HFFc6 (cell line): Measurements from ENCODE around the gene SUGCT. TPM values are rescaled to one million over a fixed set of nuclear protein-coding genes. Genes with fewer than 3 reads are reported as not detected.

Source experiments
- DNase-seq: peaks from one replicate; pipeline ENCODE4 v3.0.0-alpha.2; 2018
- H3K27ac Mint-ChIP-seq: 2 replicates; pipeline ENCODE4 v1.8.0; 2020; ENCODE audit warnings: mild to moderate bottlenecking, mixed read lengths
- H3K27me3 Mint-ChIP-seq: 2 replicates; pipeline ENCODE4 v1.8.0; 2021; ENCODE audit warnings: mild to moderate bottlenecking, moderate library complexity, mixed read lengths; ENCODE audit not compliant: insufficient read depth
- H3K36me3 Mint-ChIP-seq: 2 replicates; pipeline ENCODE4 v1.8.0; 2021; ENCODE audit warnings: low read depth, mixed read lengths
- H3K4me1 Mint-ChIP-seq: 2 replicates; pipeline ENCODE4 v1.8.0; 2020; ENCODE audit warnings: low read depth, mixed read lengths
- H3K4me3 Mint-ChIP-seq: 2 replicates; pipeline ENCODE4 v1.8.0; 2020; ENCODE audit warnings: mild to moderate bottlenecking, moderate library complexity, mixed read lengths
- H3K9me3 Mint-ChIP-seq: 2 replicates; pipeline ENCODE4 v1.8.0; 2020; ENCODE audit warnings: mild to moderate bottlenecking, mixed read lengths
- total RNA-seq, 6 experiments: library from RNA; stranded (reverse); fragmentation: NEBNext Ultra II Directional; extraction: Animal tissue kit (Norgen Biotek cat#: 25700); gene quantifications; 2 replicates in 1 of 6; 3 replicates in 5 of 6; pipeline ENCODE4 v1.2.3, GENCODE V29; 2021
- TF ChIP-seq, protein P1 (sequence below): fragments of 200-600 bp; sonication (generic); IDR thresholded peaks from 2 replicates; pipeline ENCODE4 v1.5.0; 2021; ENCODE audit warnings: antibody characterized with exemption, mild to moderate bottlenecking

SUGCT gene
- total RNA-seq, 6 experiments from 2014 or later, result 12.9 to 20.1 (median 17.1) TPM

DNA sequence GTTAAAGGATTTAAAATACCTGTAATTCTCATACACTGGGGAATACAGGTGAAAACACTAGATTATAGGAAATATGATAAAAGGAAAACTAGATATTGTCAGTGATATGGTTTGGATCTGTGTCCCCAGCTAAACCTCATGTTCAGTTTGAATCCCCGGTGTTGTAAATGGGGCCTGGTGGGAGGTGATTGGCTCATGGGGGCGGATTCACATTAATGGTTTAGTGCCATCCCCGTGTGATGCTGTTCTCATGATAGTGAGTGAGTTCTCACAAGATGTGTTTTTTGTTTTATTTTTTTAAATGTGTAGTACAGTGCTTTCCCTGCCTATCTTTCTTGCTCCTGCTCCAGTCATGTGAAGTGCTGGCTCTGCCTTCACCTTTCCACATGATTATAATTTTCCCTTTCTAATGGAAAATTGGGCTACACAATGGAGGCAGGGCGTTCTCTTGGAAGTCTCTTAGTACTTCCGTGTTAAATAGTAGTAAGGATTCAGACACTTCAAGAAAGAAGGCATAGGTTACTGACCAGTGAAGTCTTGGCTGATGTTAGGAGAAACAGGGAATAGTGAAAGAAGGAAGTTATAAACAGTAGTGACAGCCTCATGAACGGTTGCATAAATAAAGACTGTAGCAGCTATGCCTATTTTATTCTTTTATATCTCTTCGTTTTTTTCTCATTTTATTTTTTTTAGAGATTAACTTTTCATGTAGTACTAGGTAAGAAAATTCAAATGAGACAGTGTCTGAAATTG lies 386.4 kb downstream of the SUGCT start:
- no peaks in the 10 kb centered on the region for H3K9me3 Mint-ChIP-seq
- no peaks in the 10 kb centered on the region for H3K27me3 Mint-ChIP-seq
- no peak overlapping the region for H3K4me3 Mint-ChIP-seq
- H3K27ac Mint-ChIP-seq, result no peak overlapping the region
- H3K4me1 Mint-ChIP-seq, result peaks cover 7% of the 10 kb centered on the region
- H3K36me3 Mint-ChIP-seq, result no peaks in the 10 kb centered on the region
- TF ChIP-seq, protein P1, sequence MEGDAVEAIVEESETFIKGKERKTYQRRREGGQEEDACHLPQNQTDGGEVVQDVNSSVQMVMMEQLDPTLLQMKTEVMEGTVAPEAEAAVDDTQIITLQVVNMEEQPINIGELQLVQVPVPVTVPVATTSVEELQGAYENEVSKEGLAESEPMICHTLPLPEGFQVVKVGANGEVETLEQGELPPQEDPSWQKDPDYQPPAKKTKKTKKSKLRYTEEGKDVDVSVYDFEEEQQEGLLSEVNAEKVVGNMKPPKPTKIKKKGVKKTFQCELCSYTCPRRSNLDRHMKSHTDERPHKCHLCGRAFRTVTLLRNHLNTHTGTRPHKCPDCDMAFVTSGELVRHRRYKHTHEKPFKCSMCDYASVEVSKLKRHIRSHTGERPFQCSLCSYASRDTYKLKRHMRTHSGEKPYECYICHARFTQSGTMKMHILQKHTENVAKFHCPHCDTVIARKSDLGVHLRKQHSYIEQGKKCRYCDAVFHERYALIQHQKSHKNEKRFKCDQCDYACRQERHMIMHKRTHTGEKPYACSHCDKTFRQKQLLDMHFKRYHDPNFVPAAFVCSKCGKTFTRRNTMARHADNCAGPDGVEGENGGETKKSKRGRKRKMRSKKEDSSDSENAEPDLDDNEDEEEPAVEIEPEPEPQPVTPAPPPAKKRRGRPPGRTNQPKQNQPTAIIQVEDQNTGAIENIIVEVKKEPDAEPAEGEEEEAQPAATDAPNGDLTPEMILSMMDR, result no peak
- DNase-seq, result no peak

DNA sequence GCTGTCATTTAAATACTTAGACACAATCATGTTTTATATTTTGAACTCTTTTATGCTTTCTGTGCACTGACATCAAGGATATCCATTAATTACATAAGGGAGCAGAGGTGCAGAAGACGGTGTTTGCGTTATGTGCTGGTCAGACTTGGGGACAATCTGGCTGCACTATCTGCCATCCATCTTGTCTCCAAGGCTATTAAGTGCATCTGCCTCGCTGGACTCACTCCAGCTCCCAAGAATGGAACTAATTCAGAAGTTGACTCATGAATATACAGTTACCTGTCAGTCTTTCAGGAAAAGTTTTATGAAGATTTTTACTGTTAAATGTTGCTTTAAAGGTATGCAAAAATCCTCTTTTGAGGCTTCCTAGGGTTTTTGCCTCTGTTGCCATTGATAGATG lies 391.0 kb downstream of the SUGCT start:
- peaks cover 25% of the 10 kb centered on the region for H3K4me1 Mint-ChIP-seq
- no peak overlapping the region for H3K27ac Mint-ChIP-seq
- H3K4me3 Mint-ChIP-seq, result no peak overlapping the region
- no peaks in the 10 kb centered on the region for H3K36me3 Mint-ChIP-seq
- no peaks in the 10 kb centered on the region for H3K9me3 Mint-ChIP-seq
- TF ChIP-seq, protein P1, result no peak
- DNase-seq, result no peak
- H3K27me3 Mint-ChIP-seq, result no peaks in the 10 kb centered on the region

DNA sequence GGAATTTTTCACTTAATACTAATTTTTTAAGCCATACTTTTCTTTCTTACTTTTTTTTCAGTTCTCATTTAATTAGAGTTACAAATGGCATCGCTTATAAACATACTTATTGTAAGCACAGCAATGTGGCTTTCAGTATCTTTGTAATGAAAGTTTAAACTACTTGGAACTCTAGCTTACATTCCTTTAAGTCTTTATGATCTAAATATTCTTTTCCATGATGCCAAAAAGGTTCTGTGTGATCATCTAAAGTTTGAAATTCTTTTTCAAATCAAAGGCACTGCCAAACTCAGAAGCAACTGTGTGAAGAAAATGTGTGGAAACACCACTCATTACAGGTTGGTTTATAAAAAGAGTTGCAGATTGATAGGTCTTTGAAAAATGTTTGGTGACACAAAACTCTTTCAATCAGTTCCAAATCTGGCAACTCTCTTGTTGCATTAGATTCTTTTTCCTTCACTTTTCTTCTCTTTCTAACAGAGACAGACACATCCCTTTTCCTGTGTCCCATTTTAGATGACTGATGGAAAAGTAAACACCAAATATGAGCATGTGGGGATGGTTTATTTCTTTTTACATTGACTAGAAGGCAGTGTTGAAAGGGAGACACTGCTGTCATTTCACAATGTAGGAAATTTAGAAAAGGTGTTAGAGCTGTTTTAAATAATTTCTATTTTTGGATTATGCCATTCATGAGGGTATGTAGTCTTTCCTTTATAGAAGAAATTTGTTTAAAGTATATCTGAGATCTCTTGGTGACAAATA lies 392.3 kb downstream of the SUGCT start:
- TF ChIP-seq, protein P1, result no peak
- Mint-ChIP-seq H3K27me3 (no peaks in the 10 kb centered on the region), H3K27ac (peak overlapping the region; percentile 17; the same call in 1 of the 2 replicates), H3K4me3 (no peak overlapping the region), H3K4me1 (peaks cover 28% of the 10 kb centered on the region), H3K36me3 (no peaks in the 10 kb centered on the region), H3K9me3 (no peaks in the 10 kb centered on the region)
- DNase-seq, result no peak

DNA sequence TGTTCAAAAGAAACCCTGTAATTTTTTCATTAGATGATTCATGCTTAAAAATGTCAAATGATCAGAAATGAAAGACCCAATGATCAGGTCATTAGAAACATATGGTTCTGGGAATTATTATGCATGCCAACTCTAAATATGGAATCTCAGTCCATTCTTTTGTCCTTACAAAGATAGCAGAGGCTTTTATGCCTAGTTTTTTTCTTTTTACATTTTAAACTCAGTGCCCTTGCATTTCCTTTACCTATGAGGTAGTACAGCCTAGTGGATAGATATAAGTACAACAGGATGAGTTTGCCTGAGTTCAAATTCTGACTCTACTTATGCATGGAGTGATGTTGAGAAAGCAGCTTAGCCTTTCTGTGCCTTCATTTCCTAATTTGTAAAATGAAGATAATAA lies 392.9 kb downstream of the SUGCT start:
- DNase-seq, result no peak
- TF ChIP-seq, protein P1, result peak; percentile 50
- Mint-ChIP-seq H3K27ac (0 out of 2 replicates have a peak overlapping the region, but pooled peaks have one; percentile 17), H3K36me3 (no peaks in the 10 kb centered on the region), H3K9me3 (no peaks in the 10 kb centered on the region), H3K27me3 (no peaks in the 10 kb centered on the region), H3K4me3 (no peak overlapping the region), H3K4me1 (peaks cover 34% of the 10 kb centered on the region)

DNA sequence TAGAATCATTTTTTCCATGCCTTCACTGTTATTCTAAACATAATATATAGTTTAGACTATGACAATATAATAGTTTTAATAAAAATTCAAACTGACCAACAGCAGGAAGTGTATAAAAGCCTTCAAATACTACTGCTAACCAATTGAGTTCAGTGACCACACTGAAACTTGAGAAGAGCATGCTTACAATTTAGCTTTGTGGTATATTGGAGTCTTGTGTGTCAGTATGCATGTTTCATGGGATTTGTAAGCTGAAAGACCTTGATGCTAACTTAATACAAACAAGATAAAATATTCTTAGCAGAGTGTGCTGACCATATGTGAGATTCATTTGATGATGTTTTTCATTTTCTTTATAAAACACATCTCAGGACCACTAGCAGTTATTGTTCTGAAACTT lies 395.5 kb downstream of the SUGCT start:
- no peak for DNase-seq
- H3K4me3 Mint-ChIP-seq, result no peak overlapping the region
- no peaks in the 10 kb centered on the region for H3K36me3 Mint-ChIP-seq
- no peaks in the 10 kb centered on the region for H3K9me3 Mint-ChIP-seq
- TF ChIP-seq, protein P1, result no peak
- H3K27ac Mint-ChIP-seq, result no peak overlapping the region
- peaks cover 36% of the 10 kb centered on the region for H3K4me1 Mint-ChIP-seq
- no peaks in the 10 kb centered on the region for H3K27me3 Mint-ChIP-seq
